Stomach (tissue), 9 donors: ENCODE data around the gene RNF208. TPM values are rescaled to one million over a fixed set of nuclear protein-coding genes. Genes with fewer than 3 reads are reported as not detected.

Source experiments
- DNase-seq, 2 donors: peaks; one replicate each; pipeline versions ENCODE4 v3.0.0 to v3.0.0-alpha.2; 2013 to 2019
- H3K27ac ChIP-seq, 5 donors: fragments of 200-600 bp in 4 of 5; sonication (generic) in 4 of 5; one replicate each; pipeline ENCODE4 v1.5.1; 2013 to 2019; ENCODE audit warnings: mild to moderate bottlenecking in 1 of 5, moderate library complexity in 1 of 5
- H3K27me3 ChIP-seq, 3 donors: fragments of 200-600 bp; sonication (generic); one replicate each; pipeline ENCODE4 v1.5.1; 2017 to 2019; ENCODE audit warnings: mixed run types in 1 of 3
- H3K36me3 ChIP-seq, 4 donors: fragments of 200-600 bp; sonication (generic); 1 replicate in 3 of 4; 2 replicates in 1 of 4; pipeline ENCODE4 v1.5.1; 2016 to 2019
- H3K4me1 ChIP-seq, 4 donors: fragments of 200-600 bp; sonication (generic); one replicate each; pipeline ENCODE4 v1.5.1; 2016 to 2019
- H3K4me3 ChIP-seq, 4 donors: fragments of 200-600 bp; sonication (generic) in 3 of 4; one replicate each; pipeline ENCODE4 v1.5.1; 2016 to 2019; ENCODE audit warnings: mild to moderate bottlenecking in 1 of 4
- H3K9me3 ChIP-seq, 4 donors: fragments of 200-600 bp; sonication (generic); one replicate each; pipeline ENCODE4 v1.5.1; 2016 to 2019
- EP300 ChIP-seq: sonication (generic); formaldehyde crosslinking; IDR thresholded peaks from one replicate; pipeline ENCODE4 v1.6.1; 2017; ENCODE audit warnings: antibody characterized with exemption
- POLR2A ChIP-seq, 4 donors: fragments of 450-650 bp; IDR thresholded peaks; one replicate each; pipeline ENCODE4 v1.6.1; 2016; ENCODE audit warnings: antibody characterized with exemption in 4 of 4, control low read depth in 2 of 4, mild to moderate bottlenecking in 1 of 4, moderate library complexity in 1 of 4
- POLR2AphosphoS5 ChIP-seq, 3 donors: sonication (generic); formaldehyde crosslinking; IDR thresholded peaks; one replicate each; pipeline ENCODE4 v1.6.1; 2016; ENCODE audit warnings: antibody characterized with exemption in 3 of 3
- WGBS, 5 donors: extraction: QIAGEN DNeasy Blood & Tissue Kit in 3 of 5; methylation state at CpG; one replicate each; pipeline versions ENCODE4 v1.1.5 to v1.1.7; 2013 to 2018; 5-methylcytosine and 5-hydroxymethylcytosine counted together
- intact Hi-C: fragments of 100-400 bp; cut with DNase I; formaldehyde crosslinking; loops from one replicate; pipeline ENCODE4 v1.15.1; 2023; ENCODE audit warnings: low total_unique reads
- polyA plus RNA-seq, 3 donors: library from polyadenylated mRNA; stranded (reverse); fragments of 200-250 nt; gene quantifications; one replicate each; pipeline ENCODE4 v1.2.3, GENCODE V29; 2013
- total RNA-seq, 5 donors: library from RNA; depleted of rRNA; stranded (reverse); fragments of >200 nt; gene quantifications; one replicate each; pipeline versions ENCODE4 v1.1.0 to v1.2.3, GENCODE V29; 2014 to 2016
- TF ChIP-seq, protein P1 (sequence below), 7 experiments: fragments of 450-650 bp in 4 of 7; fragments of 200-600 bp in 3 of 7; sonication (generic) in 3 of 7; IDR thresholded peaks; one replicate each; pipeline ENCODE4 v1.5.1; 2016 to 2019; ENCODE audit warnings: antibody characterized with exemption in 7 of 7, control low read depth in 2 of 7, mild to moderate bottlenecking in 1 of 7
- donor health status: healthy with polysubstance abuse.
- donor health status: Bipolar disorder and iron deficiency.
- donor health status: healthy.

The RNF208 gene
- total and polyA plus RNA-seq, 8 donors, result 0.45 to 18.7 (median 11.8) TPM; not detected in 1

- Histone ChIP-seq H3K36me3 (no peaks in the 10 kb centered on the region), H3K27me3 (peaks cover 15 to 56% (median 49%) of the 10 kb centered on the region in 3 donors), H3K9me3 (no peaks in the 10 kb centered on the region), H3K4me3 (peak overlapping the region in 3 of 4 donors; percentile 14 to 38 (median 34)), H3K4me1 (peaks cover 27 to 60% (median 57%) of the 10 kb centered on the region in 4 donors), H3K27ac (peak overlapping the region in 1 of 5 donors; percentile 8)
- TF ChIP-seq, protein P1, sequence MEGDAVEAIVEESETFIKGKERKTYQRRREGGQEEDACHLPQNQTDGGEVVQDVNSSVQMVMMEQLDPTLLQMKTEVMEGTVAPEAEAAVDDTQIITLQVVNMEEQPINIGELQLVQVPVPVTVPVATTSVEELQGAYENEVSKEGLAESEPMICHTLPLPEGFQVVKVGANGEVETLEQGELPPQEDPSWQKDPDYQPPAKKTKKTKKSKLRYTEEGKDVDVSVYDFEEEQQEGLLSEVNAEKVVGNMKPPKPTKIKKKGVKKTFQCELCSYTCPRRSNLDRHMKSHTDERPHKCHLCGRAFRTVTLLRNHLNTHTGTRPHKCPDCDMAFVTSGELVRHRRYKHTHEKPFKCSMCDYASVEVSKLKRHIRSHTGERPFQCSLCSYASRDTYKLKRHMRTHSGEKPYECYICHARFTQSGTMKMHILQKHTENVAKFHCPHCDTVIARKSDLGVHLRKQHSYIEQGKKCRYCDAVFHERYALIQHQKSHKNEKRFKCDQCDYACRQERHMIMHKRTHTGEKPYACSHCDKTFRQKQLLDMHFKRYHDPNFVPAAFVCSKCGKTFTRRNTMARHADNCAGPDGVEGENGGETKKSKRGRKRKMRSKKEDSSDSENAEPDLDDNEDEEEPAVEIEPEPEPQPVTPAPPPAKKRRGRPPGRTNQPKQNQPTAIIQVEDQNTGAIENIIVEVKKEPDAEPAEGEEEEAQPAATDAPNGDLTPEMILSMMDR (IDR thresholded peaks at IDR 0.05), result no peak
- TF ChIP-seq POLR2AphosphoS5 (IDR thresholded peaks at IDR 0.05), result no peak
- TF ChIP-seq EP300, result no peak
- no peak for TF ChIP-seq POLR2A (IDR thresholded peaks at IDR 0.05)
- peak in 1 of 2 donors; percentile 45 for DNase-seq
- intact Hi-C loops, result loop anchor here (10.0 kb wide), 1 partner anchor 51 kb away; the partner anchor contains the start of genes ANAPC2 and SSNA1
- WGBS, 5 donors, result 51 to 63% (median 57%) methylated on average over 25 to 35 of the region's 35 CpGs
Observed at GRCh38 chr9:137235424-137236237, 13.6 kb upstream of the RNF208 start.

GRCh38 chr9:137234758-137235423, 12.9 kb upstream of the RNF208 start:
- TF ChIP-seq POLR2A (IDR thresholded peaks at IDR 0.05) (no peak), POLR2AphosphoS5 (IDR thresholded peaks at IDR 0.05) (no peak), EP300 (no peak)
- TF ChIP-seq, protein P1 (IDR thresholded peaks at IDR 0.05), result no peak
- Histone ChIP-seq H3K4me3 (no peak overlapping the region), H3K27ac (no peak overlapping the region), H3K27me3 (peaks cover 15 to 64% (median 56%) of the 10 kb centered on the region in 3 donors), H3K36me3 (no peaks in the 10 kb centered on the region), H3K4me1 (peaks cover 23 to 55% (median 51%) of the 10 kb centered on the region in 4 donors), H3K9me3 (no peaks in the 10 kb centered on the region)
- intact Hi-C loops, result loop anchor here (10.0 kb wide), 1 partner anchor 50 kb away; the partner anchor contains the start of genes ANAPC2 and SSNA1
- 72 to 82% (median 76%) methylated on average over 10 to 18 of the region's 18 CpGs for WGBS, 5 donors
- DNase-seq, result no peak

- TF ChIP-seq POLR2A (IDR thresholded peaks at IDR 0.05) (no peak), POLR2AphosphoS5 (IDR thresholded peaks at IDR 0.05) (no peak), EP300 (no peak)
- TF ChIP-seq, protein P1 (IDR thresholded peaks at IDR 0.05), result no peak
- no peak overlapping the region for H3K27ac ChIP-seq
- DNase-seq, result peak in 1 of 2 donors; percentile 29
- 26 to 47% (median 41%) methylated on average over 10 to 40 of the region's 40 CpGs for WGBS, 5 donors
- no peaks in the 10 kb centered on the region for H3K36me3 ChIP-seq
- intact Hi-C loops, result loop anchor here (10.0 kb wide), 1 partner anchor 49 kb away; the partner anchor contains the start of genes ANAPC2 and SSNA1
- H3K9me3 ChIP-seq, result no peaks in the 10 kb centered on the region
- peaks cover 15 to 71% (median 64%) of the 10 kb centered on the region in 3 donors for H3K27me3 ChIP-seq
- peaks cover 20 to 48% (median 44%) of the 10 kb centered on the region in 4 donors for H3K4me1 ChIP-seq
- no peak overlapping the region for H3K4me3 ChIP-seq
Observed at GRCh38 chr9:137234055-137234697, 12.1 kb upstream of the RNF208 start.
